Thyroid gland (tissue), 4 donors: Measurements from ENCODE around the gene PLA2G4D.

Experiments used
- CTCF ChIP-seq, 6 experiments: fragments of 200-600 bp in 3 of 6; fragments of 450-650 bp in 3 of 6; sonication (generic) in 3 of 6; IDR thresholded peaks; one replicate each; pipeline ENCODE4 v1.5.1; 2016 to 2019; ENCODE audit warnings: antibody characterized with exemption in 6 of 6, mild to moderate bottlenecking in 2 of 6, inconsistent platforms in 1 of 6, moderate library complexity in 1 of 6
- POLR2A ChIP-seq, 2 donors: fragments of 450-650 bp; IDR thresholded peaks; one replicate each; pipeline ENCODE4 v1.6.1; 2017; ENCODE audit warnings: antibody characterized with exemption in 2 of 2, mild to moderate bottlenecking in 2 of 2, moderate library complexity in 1 of 2

- no peak for TF ChIP-seq CTCF (IDR thresholded peaks at IDR 0.05)
- no peak for TF ChIP-seq POLR2A (IDR thresholded peaks at IDR 0.05)
These were observed 57.4 kb downstream of the PLA2G4D start for GRCh38 chr15:42036966-42037365.
